Activated T-cell treated with anti-CD3 and anti-CD28 coated beads for 4 hours (primary cell): ENCODE data around the gene RAD1.
"Not testable (repeated sequence)": the region's sequence is repeated elsewhere in the genome, so short reads cannot be mapped to it uniquely, and the experiment has no call there.

Experiments used
- DNase-seq: peaks from one replicate; pipeline ENCODE4 v3.0.0-alpha.2; 2020

The RAD1 gene

GRCh38 chr5:34915139-34915855 is at the start of gene RAD1, which contains the start of gene BRIX1:
TSS of gene RAD1 (minus strand) at chr5:34915504. CDS start at chr5:34914892, 612 bp downstream.
TSS of gene BRIX1 (plus strand) at chr5:34915711. CDS start at chr5:34915739, 28 bp downstream.
- peak; percentile 87 for DNase-seq

GRCh38 chr5:34959323-34959722 is 44.0 kb upstream of the RAD1 start:
- DNase-seq: no peak

GRCh38 chr5:34957857-34958690 is 42.8 kb upstream of the RAD1 start:
- no peak for DNase-seq

- no peak for DNase-seq
Measured at GRCh38 chr5:34957321-34957720, 42.0 kb upstream of the RAD1 start.

- DNase-seq: no peak
Measured at GRCh38 chr5:34944460-34945047, 29.2 kb upstream of the RAD1 start.

- DNase-seq: no peak
Measured at GRCh38 chr5:34944044-34944443, 28.7 kb upstream of the RAD1 start.

- no peak for DNase-seq
Measured at GRCh38 chr5:34941936-34942335, 26.6 kb upstream of the RAD1 start.

- no peak for DNase-seq
Measured at GRCh38 chr5:34932947-34933346, 17.6 kb upstream of the RAD1 start.

GRCh38 chr5:34930870-34931269 is 15.6 kb upstream of the RAD1 start:
- DNase-seq: no peak

- DNase-seq: no peak
Measured at GRCh38 chr5:34930462-34930844, 15.1 kb upstream of the RAD1 start.

GRCh38 chr5:34929720-34930461 is 14.6 kb upstream of the RAD1 start:
- peak; percentile 49 for DNase-seq

- DNase-seq: peak; percentile 97
Measured at GRCh38 chr5:34929134-34929719, 13.9 kb upstream of the RAD1 start, which contains the start of gene DNAJC21. TSS of gene DNAJC21 (plus strand) at chr5:34929559. CDS start at chr5:34929820, 261 bp downstream.

GRCh38 chr5:34928267-34928666 is 13.0 kb upstream of the RAD1 start:
- no peak for DNase-seq

GRCh38 chr5:34927785-34928184 is 12.5 kb upstream of the RAD1 start:
- no peak for DNase-seq

GRCh38 chr5:34926318-34926888 is 11.1 kb upstream of the RAD1 start:
- no peak for DNase-seq

GRCh38 chr5:34924462-34924765 is 9.1 kb upstream of the RAD1 start:
- DNase-seq: no peak

- DNase-seq: peak; percentile 36
Measured at GRCh38 chr5:34923694-34924461, 8.6 kb upstream of the RAD1 start.

GRCh38 chr5:34923256-34923655 is 8.0 kb upstream of the RAD1 start:
- not testable (repeated sequence) for DNase-seq

GRCh38 chr5:34919077-34919476 is 3.8 kb upstream of the RAD1 start:
- no peak for DNase-seq

GRCh38 chr5:34918025-34918424 is 2.7 kb upstream of the RAD1 start:
- no peak for DNase-seq

GRCh38 chr5:34916518-34916917 is 1.2 kb upstream of the RAD1 start:
- DNase-seq: no peak

- DNase-seq: peak; percentile 25
Measured at GRCh38 chr5:34915856-34916192, 520 bp upstream of the RAD1 start.
